ENCODE results near the gene SKOR2. TPM values are rescaled to one million over a fixed set of nuclear protein-coding genes. Genes with fewer than 3 reads are reported as not detected.

Gene SKOR2
- total RNA-seq, 1 donor from 2014 or later = not detected

DNA sequence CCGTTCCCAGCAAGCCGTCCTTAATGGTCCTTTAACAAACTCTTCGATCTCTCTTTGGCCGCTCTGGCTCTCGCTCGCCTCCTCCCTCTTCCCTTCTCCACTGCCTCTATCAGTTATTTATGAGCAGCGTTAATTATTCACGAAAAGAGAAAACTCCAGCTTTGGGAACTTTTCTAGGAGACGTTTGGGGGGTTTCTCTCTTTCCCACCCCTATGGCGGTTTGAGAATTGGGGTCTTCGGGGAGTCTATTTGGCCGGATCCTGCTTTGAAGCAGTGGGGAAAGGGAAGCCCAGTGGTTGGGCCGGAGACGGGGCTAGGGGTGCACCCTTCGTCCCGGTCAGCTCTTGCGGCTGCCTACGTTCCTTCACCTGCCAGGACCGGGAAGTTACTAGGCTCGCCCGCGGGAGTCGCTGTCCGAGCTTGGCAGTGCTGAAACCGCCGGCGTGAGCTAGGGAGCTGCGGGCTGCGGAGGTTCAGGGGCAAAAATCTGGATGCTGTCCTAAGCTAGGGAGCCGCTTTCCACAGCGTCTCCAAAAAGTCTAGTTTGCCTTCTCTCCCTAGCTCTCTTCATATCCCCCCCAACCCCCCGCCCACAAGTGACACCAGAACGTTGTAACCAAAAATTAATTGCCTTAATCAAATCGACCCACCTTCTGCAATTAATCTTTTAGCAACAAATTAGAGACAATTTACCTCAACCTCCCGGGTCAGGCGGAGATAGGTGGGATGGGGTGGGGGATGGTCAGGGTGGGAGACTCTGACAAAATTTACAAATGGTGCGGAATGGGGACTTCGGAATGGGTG lies 8.9 kb upstream of the SKOR2 start:
- peaks cover 2% of the 10 kb centered on the region for H3K9me3 Mint-ChIP-seq
- no peaks in the 10 kb centered on the region for H3K9me3 ChIP-seq (ENCODE audit: low read depth)
- peaks cover 88% of the 10 kb centered on the region for H3K27me3 Mint-ChIP-seq (ENCODE audit: insufficient read depth, low read depth)
- H3K4me2 ChIP-seq = no peak overlapping the region
- TF ChIP-seq, protein P1, sequence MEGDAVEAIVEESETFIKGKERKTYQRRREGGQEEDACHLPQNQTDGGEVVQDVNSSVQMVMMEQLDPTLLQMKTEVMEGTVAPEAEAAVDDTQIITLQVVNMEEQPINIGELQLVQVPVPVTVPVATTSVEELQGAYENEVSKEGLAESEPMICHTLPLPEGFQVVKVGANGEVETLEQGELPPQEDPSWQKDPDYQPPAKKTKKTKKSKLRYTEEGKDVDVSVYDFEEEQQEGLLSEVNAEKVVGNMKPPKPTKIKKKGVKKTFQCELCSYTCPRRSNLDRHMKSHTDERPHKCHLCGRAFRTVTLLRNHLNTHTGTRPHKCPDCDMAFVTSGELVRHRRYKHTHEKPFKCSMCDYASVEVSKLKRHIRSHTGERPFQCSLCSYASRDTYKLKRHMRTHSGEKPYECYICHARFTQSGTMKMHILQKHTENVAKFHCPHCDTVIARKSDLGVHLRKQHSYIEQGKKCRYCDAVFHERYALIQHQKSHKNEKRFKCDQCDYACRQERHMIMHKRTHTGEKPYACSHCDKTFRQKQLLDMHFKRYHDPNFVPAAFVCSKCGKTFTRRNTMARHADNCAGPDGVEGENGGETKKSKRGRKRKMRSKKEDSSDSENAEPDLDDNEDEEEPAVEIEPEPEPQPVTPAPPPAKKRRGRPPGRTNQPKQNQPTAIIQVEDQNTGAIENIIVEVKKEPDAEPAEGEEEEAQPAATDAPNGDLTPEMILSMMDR (IDR thresholded peaks at IDR 0.05) = no peak
- TF ChIP-seq EZH2 (IDR thresholded peaks at IDR 0.05) = peak; percentile 65
- peaks cover 5% of the 10 kb centered on the region for H3F3A ChIP-seq (ENCODE audit: low read depth)
- H3K4me1 Mint-ChIP-seq = peaks cover 9% of the 10 kb centered on the region
- H3K27me3 ChIP-seq = peaks cover 100% of the 10 kb centered on the region
- peaks cover 59% of the 10 kb centered on the region for H4K20me1 ChIP-seq (ENCODE audit: low read depth)
- DNase-seq (ENCODE audit: low spot score) = peak; percentile 93
- no peak overlapping the region for H3K27ac ChIP-seq
- no peaks in the 10 kb centered on the region for H3K79me2 ChIP-seq (ENCODE audit: low read depth)
- H3K4me3 Mint-ChIP-seq = no peak overlapping the region
- no peak overlapping the region for H3K9ac ChIP-seq
- no peak overlapping the region for H3K27ac Mint-ChIP-seq
- H3K4me1 ChIP-seq = no peaks in the 10 kb centered on the region
- no peak overlapping the region for H3K4me3 ChIP-seq
- no peaks in the 10 kb centered on the region for H3K36me3 ChIP-seq
- no peaks in the 10 kb centered on the region for H3K36me3 Mint-ChIP-seq
- H2AFZ ChIP-seq (replicated peaks) = no peak overlapping the region

DNA sequence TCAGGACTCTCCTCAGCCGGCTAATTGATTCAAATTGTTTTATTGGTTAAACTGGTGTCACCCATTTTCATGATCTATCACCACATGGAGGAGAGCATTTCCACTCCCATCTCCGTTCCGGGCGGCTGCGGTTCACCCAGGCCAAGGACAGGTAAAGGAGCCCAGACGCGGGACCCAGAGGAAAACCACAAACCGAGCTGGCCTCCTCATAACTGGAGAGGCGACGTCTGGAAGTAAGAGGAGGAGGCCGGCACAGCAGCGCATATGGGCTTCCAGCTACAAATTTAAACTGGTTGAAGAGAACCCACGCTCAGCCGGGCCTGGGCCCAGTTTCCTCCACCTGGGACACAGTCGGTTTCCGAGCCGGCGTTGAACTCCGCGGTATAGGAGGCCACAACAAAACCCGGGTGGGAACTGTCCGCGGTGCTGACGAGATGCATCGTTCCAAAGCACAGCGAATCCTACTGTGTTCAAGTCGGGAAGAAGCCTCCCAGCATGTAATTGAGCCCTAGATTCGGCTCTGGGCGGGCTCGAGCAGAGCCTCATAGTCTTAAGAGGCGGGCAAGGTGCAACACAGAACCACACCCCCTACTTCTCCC lies 3.0 kb upstream of the SKOR2 start:
- H3K27me3 ChIP-seq = peaks cover 100% of the 10 kb centered on the region
- no peak overlapping the region for H3K4me3 ChIP-seq
- no peak overlapping the region for H3K27ac ChIP-seq
- no peak overlapping the region for H3K9ac ChIP-seq
- H2AFZ ChIP-seq (replicated peaks) = no peak overlapping the region
- peaks cover 25% of the 10 kb centered on the region for H3F3A ChIP-seq (ENCODE audit: low read depth)
- no peaks in the 10 kb centered on the region for H3K36me3 Mint-ChIP-seq
- no peaks in the 10 kb centered on the region for H3K36me3 ChIP-seq
- peak overlapping the region; percentile 19 for H3K4me2 ChIP-seq
- no peak overlapping the region for H3K27ac Mint-ChIP-seq
- peaks cover 5% of the 10 kb centered on the region for H3K9me3 Mint-ChIP-seq
- no peaks in the 10 kb centered on the region for H3K9me3 ChIP-seq (ENCODE audit: low read depth)
- H3K4me3 Mint-ChIP-seq = peak overlapping the region; percentile 20
- H3K4me1 ChIP-seq = peaks cover 4% of the 10 kb centered on the region
- peaks cover 9% of the 10 kb centered on the region for H3K4me1 Mint-ChIP-seq
- peak; percentile 82 for TF ChIP-seq EZH2phosphoT487 (IDR thresholded peaks at IDR 0.05)
- TF ChIP-seq EZH2 (IDR thresholded peaks at IDR 0.05) = peak; percentile 86
- TF ChIP-seq, protein P1 (IDR thresholded peaks at IDR 0.05) = no peak
- H4K20me1 ChIP-seq (ENCODE audit: low read depth) = peaks cover 84% of the 10 kb centered on the region
- peaks cover 88% of the 10 kb centered on the region for H3K27me3 Mint-ChIP-seq (ENCODE audit: insufficient read depth, low read depth)
- no peaks in the 10 kb centered on the region for H3K79me2 ChIP-seq (ENCODE audit: low read depth)
- DNase-seq (ENCODE audit: low spot score) = peak; percentile 94

DNA sequence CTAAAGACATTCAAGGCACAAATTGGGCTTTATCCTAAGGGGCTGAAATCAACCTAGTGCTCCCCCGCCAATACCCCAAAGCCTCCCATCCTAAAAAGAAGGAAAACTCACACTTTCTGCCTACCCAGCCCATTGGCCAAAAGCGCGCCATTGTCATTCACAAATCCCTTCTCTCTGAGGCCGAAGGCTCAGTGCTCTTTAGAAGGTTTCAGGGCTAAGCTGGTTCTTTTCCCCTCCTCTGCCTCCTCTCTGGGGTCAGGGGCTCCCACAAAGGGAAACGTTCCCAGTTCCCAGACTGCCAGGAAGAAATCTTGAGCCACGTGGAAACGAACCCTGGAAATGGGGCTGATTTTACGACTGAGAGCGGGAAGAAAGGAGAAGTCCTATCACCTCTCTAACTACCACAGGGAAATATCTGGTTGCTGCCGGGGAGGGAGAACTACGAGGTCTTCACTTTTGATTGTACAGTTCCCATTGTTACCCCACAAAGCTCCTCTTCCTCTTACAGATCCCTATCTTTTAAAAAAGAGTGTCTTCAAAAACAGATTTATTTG lies 1.7 kb upstream of the SKOR2 start:
- no peaks in the 10 kb centered on the region for H3K36me3 ChIP-seq
- Mint-ChIP-seq H3K4me1 (peaks cover 11% of the 10 kb centered on the region), H3K9me3 (peaks cover 8% of the 10 kb centered on the region), H3K4me3 (no peak overlapping the region), H3K27me3 (ENCODE audit: insufficient read depth, low read depth) (peaks cover 87% of the 10 kb centered on the region), H3K27ac (no peak overlapping the region), H3K36me3 (no peaks in the 10 kb centered on the region)
- H3K4me1 ChIP-seq = peaks cover 4% of the 10 kb centered on the region
- TF ChIP-seq EZH2phosphoT487 (IDR thresholded peaks at IDR 0.05) (no peak), EZH2 (IDR thresholded peaks at IDR 0.05) (peak; percentile 23)
- TF ChIP-seq, protein P1 (IDR thresholded peaks at IDR 0.05) = no peak
- H3K4me3 ChIP-seq = no peak overlapping the region
- H3K27me3 ChIP-seq = peaks cover 100% of the 10 kb centered on the region
- DNase-seq (ENCODE audit: low spot score) = peak; percentile 60
- H2AFZ ChIP-seq (replicated peaks) = no peak overlapping the region
- peaks cover 88% of the 10 kb centered on the region for H4K20me1 ChIP-seq (ENCODE audit: low read depth)
- H3K79me2 ChIP-seq (ENCODE audit: low read depth) = no peaks in the 10 kb centered on the region
- no peak overlapping the region for H3K27ac ChIP-seq
- H3K9me3 ChIP-seq (ENCODE audit: low read depth) = no peaks in the 10 kb centered on the region
- H3K4me2 ChIP-seq = no peak overlapping the region
- H3F3A ChIP-seq (ENCODE audit: low read depth) = peaks cover 25% of the 10 kb centered on the region
- H3K9ac ChIP-seq = no peak overlapping the region
